GM12892 (cell line): Measurements from ENCODE around the gene MYADML2.

Source experiments
- POLR2A ChIP-seq: IDR thresholded peaks from 2 replicates; pipeline ENCODE4 v1.6.1; 2011; ENCODE audit warnings: low read depth, low read length, control low read depth
- POLR2AphosphoS5 ChIP-seq: IDR thresholded peaks from 2 replicates; pipeline ENCODE4 v1.6.1; 2011; ENCODE audit warnings: low read depth, low read length, control low read depth
- TAF1 ChIP-seq: IDR thresholded peaks from 2 replicates; pipeline ENCODE4 v1.6.1; 2011; ENCODE audit warnings: low read depth, mild to moderate bottlenecking, control low read depth, low read length, borderline replicate concordance

- TF ChIP-seq POLR2AphosphoS5 (no peak), POLR2A (no peak), TAF1 (no peak)
These were observed 9.9 kb upstream of the MYADML2 start for GRCh38 chr17:81956607-81957589.
